Measurements from ENCODE around the gene CDH7.

CDH7 gene, protein sequence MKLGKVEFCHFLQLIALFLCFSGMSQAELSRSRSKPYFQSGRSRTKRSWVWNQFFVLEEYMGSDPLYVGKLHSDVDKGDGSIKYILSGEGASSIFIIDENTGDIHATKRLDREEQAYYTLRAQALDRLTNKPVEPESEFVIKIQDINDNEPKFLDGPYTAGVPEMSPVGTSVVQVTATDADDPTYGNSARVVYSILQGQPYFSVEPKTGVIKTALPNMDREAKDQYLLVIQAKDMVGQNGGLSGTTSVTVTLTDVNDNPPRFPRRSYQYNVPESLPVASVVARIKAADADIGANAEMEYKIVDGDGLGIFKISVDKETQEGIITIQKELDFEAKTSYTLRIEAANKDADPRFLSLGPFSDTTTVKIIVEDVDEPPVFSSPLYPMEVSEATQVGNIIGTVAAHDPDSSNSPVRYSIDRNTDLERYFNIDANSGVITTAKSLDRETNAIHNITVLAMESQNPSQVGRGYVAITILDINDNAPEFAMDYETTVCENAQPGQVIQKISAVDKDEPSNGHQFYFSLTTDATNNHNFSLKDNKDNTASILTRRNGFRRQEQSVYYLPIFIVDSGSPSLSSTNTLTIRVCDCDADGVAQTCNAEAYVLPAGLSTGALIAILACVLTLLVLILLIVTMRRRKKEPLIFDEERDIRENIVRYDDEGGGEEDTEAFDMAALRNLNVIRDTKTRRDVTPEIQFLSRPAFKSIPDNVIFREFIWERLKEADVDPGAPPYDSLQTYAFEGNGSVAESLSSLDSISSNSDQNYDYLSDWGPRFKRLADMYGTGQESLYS

GRCh38 chr18:65750389-65751154 is at the start of gene CDH7:
TSS of gene CDH7 (plus strand) at chr18:65751012. CDS start at chr18:65762843, 11,831 bp downstream.
- DNase-seq, result no peak

GRCh38 chr18:65704046-65704445 is 46.8 kb upstream of the CDH7 start:
- no peak for DNase-seq

DNA sequence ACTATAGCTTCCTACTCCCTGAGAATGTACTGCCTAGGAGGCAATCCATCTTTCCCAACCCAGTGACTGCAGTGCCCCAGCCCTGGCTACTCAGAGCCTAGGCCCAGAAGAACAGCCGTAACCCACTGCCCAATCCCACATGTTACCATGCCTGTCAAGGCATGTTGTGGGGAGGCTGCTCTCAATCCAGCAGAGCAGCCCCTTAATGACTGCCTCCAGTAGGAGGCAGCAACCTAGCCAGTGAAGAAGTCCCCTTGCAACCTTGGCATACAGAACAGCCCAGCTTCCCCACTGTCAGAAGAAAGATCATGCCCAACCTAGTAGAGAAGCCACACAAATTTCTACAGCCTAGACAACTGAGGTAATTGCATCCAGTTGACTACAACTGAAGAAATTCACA is 44.2 kb upstream of the CDH7 start:
- no peak for DNase-seq

- DNase-seq, result no peak
Measured at GRCh38 chr18:65711493-65711892, 39.3 kb upstream of the CDH7 start.

DNA sequence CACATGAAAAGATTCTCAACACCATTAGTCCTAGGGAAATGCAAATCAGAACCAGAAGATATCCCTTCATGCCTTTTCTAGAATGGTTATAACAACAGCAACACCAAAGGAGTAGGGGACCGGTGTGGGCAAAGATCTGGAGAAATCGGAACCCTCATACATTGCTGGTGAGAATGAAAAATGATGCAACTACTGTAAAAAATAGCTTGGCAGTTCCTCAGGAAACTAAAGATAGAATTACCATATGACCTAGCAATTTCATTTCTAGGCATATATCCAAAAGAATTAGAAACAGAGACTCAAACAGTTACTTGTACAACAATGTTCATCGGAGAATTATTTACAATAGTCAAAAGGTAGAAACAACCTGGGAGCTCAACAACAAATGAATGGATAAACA is 29.2 kb upstream of the CDH7 start:
- DNase-seq, result no peak

DNA sequence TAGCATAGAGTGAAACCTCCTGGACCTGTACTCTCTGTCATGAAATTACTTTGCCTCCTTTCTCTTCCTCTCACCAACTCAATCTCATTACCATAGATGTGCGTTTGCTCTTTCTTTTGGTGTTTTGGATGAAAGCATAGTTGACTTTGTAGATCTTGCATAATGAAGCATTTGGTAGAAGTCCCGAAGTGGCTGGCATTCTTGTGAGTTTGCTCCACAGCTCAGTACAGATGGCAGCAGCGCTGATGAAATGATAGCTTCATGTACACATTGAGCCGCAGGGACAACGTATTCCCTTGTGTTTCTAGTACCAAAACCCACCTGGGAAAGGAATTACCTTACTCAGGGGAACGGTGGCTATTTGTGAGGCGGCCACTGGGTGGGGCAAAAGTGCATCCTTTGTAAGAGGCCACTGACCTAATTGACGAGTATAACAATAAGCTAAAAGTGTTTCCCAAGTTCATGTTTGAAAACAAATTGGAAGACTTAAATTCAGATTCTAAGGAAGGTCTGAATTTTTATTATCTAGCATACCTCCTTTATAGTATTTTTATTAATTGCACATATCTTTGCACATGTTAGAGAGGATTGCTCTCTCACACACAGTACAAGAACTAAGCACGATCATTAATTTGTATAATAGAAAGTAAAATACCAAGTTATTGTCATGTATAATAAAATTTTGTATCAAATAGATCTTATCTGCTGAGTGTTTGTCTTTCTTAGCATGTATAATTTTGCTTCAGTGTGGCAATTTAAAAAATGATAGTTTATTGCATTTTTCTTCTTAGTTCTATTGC is 25.4 kb upstream of the CDH7 start:
- no peak for DNase-seq

- no peak for DNase-seq
Measured at GRCh38 chr18:65735155-65735554, 15.7 kb upstream of the CDH7 start.

DNA sequence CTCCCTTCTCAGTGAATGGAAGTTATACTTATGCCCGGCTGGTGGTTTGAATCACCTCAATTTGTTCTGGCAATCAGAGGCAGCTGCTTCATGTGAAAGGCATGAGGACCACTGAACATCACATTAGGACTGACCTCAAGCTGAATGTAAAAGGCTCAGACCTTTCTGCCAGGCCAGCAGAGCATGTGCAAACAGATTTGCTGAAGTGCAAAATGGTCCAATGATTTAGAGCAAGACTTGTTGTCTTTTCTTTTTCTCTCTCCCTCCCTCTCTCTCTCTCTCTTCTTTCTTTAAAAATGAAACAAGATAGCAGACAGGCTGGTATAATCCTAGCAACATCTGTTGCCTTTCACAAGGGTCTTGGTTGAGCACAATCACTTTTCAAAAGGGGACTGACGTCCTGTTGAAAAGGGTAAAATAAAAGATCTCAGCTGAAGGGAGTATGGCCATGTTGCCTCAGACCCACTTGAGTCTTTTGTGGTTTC is 13.3 kb upstream of the CDH7 start:
- DNase-seq, result no peak

GRCh38 chr18:65746936-65747335 is 3.9 kb upstream of the CDH7 start:
- DNase-seq, result no peak

DNA sequence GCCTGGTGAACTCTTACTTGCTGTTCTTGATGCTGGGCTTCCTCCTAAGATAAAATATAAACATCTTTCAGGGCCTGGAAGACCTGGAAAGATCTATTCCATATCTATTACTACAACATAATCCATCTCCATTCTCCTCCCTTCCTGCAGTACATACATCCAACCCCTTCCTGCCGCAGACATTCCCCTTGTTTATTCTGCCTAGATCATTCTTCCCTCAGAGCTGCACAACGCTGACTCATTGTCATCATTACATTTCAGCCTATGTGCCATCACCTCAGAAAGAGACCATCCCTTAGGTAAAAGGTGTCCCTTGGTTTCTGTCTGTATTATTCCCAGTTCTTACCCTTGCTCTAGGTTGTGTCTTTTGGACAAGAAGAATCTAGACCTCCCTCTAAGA is 2.5 kb upstream of the CDH7 start:
- DNase-seq, result no peak

GRCh38 chr18:65749841-65750240 is 971 bp upstream of the CDH7 start:
- no peak for DNase-seq

DNA sequence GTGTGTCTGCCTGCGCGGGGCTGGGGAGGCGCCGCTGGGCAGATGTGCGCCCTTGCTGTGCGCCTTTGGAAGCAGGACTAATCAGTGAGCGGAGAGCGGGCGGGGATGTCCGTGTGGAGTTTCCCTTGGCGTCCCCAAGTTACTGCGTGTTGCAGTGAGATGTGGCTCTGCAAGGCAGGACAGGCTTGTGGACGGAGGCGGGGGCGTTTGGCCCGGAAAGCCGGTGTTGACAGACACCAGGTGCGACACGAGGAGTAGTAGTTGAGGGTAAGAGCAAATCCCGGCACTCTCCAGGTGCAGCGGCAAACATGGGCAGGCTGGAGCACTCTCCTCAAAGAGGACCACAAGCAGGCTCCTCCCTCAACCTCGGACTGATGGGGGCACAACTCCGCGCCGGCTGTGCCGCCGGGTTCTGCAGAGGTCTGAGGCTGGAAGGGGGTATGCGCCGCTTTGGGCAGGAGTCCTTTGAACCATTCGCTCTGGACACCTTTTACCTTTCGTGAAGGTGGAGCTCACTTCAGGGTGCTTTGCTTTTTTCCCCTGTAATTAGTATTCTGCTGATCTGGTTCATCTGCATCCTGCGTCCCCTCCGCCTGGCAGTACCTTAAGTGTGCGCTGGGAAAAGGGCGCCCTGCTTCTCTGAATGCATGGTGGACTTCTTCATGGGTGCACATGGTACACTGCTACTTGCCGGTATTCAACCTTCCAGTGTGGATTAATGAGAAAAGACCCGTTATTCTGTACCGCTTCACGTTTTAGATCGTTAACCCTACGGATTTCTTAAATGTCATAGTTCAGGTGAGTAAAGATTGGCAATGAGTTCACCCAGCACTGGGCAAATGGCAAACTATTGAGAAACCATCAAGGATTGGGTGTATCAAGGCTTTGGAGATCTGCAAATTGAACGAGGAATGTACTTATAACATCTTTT is 608 bp downstream of the CDH7 start:
- no peak for DNase-seq

GRCh38 chr18:65752625-65753325 is 2.0 kb downstream of the CDH7 start:
- DNase-seq, result no peak

- DNase-seq, result no peak
Measured at GRCh38 chr18:65753520-65753919, 2.7 kb downstream of the CDH7 start.

DNA sequence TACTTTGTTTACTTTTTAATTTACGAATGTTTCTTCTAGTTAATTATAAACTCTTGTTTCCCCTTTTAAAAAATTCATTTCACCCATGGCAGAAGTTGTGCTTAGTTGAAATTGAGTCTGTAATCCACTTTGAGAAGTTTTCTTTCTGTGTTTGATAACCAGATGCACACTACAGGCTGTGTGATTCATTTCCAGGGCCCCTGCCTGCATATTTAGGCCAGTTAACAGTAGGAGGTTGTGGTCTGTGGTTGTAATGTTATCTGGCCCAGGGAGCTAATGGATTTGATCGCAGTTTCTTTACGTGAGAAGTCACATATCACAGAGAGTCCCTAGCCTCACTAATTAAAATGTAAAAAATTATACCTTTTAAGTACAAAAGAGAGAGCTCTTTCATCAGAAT is 3.3 kb downstream of the CDH7 start:
- DNase-seq, result no peak

GRCh38 chr18:65755616-65756015 is 4.8 kb downstream of the CDH7 start:
- no peak for DNase-seq

- DNase-seq, result no peak
Measured at GRCh38 chr18:65760457-65760856, 9.6 kb downstream of the CDH7 start.

DNA sequence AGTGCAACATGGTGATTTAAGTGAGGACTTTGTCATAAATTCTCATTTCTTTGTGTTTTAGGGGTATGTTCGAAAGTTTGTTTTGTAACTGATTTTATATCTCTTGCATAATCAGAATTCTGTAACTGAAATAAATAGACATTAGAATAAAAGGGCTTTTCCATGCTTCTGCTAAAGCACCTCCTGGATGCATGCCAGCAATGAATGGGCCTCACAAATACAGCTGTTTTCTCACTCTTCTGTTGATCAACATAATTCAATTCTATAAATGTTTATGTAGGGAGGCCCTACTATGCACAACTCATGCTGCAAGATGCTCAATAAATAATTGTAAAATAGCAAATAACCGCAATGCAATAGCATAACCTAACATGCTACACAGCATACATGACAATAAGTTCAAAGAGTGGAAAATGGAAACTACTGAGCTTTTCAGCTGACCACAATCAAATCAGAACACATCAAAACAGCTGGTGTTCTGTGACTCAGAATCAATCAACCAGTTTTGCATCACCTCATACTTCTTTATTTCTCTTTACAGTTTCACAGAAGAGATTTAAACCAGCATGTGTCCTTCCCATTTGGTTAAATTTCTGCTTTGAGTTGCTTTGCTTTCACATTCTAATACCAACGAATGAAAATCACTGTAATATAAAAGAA is 11.0 kb downstream of the CDH7 start:
- no peak for DNase-seq

- DNase-seq, result no peak
Measured at GRCh38 chr18:65762556-65762955, 11.7 kb downstream of the CDH7 start.

GRCh38 chr18:65767406-65767805 is 16.6 kb downstream of the CDH7 start:
- DNase-seq, result no peak
